Measurements from ENCODE around the gene ARRB1.
"Not testable (repeated sequence)": the region's sequence is repeated elsewhere in the genome, so short reads cannot be mapped to it uniquely, and the experiment has no call there.

ARRB1 gene

DNA sequence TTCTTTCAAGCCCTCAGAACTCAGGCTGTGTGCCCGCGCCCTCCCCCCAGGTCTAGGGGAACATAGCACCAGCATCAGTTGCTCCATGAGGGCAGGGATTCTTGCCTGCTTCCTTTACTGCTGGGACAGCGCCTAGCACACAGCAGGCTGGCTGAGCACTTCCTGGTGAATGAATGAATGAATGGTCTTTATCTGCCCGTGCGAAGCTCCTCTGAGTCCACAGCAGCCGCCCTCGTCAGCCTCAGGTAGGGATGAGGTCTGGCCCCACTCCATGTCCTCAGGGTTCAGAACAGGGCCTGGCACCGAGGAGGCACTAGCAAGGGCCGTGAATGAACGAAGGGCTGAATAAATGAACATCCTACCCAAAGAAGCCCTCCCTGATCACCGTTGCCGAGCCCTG is 27.3 kb downstream of the ARRB1 start:
- DNase-seq (ENCODE audit: low read depth): no peak

DNA sequence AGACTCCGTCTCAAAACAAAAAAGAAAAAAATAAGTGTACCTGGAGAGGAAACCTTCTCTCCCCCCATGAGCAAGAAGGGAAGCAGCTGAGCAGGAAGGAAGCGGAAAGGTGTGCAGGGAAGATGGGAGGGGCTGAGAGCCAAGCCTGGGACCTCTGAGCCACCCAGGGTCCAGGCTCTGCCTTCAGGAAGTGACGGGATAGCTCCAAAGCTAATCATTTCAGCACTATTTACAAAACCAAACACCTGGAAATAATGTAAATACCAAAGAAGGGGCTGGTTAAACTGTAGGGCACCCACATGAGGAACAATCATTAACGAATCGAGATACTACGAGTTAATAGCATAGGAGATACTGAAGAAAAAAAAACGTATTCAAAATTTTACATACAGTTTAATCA is 27.9 kb downstream of the ARRB1 start:
- DNase-seq (ENCODE audit: low read depth): no peak

DNA sequence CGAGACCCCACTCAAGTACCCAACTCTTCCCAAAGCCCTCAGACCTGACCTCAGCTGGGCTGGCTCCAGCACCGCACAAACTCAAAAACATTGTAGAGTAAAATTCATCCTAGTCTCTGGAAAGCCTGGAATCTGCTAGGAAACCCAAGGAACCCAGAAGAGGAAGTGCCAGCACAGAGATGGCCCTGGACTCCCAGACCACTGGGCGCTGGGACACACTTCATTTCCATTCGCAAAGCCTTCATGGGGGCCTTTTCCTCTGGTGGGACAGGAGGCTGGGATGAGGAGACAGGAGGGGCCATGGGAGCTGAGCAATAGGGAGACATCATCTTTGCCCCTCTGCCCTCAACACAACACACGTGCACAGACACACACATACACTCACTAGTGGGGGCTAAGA is 30.8 kb downstream of the ARRB1 start:
- DNase-seq (ENCODE audit: low read depth): no peak

DNA sequence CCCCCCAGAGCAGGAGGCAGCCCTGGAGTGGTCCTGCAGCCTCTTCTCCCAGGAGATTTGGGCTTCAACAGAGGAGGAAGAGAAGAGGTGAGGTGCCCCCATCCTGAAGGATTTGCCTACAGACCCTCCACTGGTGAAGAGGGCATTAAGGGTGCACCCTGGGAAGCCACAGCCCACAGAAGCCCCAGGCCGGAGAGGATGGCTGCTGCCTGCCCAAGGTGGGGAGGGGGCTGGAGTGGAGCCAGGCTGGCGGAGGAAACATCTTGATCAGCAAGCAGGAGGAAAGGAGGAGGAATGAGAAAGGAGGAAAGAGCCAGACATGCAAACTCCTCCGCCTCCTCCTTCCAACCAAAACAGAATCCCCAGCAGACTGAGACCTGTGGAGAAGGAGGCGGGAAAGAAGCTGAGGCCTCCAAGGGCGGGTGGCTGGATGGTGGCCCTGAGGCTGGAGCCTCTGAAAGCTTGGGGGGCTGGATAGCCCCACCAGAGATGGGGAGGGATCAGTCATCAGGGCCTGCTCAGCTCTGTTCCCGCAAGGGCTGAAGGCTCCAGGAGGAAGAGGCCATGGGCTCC is 31.3 kb downstream of the ARRB1 start:
- DNase-seq (ENCODE audit: low read depth): no peak

DNA sequence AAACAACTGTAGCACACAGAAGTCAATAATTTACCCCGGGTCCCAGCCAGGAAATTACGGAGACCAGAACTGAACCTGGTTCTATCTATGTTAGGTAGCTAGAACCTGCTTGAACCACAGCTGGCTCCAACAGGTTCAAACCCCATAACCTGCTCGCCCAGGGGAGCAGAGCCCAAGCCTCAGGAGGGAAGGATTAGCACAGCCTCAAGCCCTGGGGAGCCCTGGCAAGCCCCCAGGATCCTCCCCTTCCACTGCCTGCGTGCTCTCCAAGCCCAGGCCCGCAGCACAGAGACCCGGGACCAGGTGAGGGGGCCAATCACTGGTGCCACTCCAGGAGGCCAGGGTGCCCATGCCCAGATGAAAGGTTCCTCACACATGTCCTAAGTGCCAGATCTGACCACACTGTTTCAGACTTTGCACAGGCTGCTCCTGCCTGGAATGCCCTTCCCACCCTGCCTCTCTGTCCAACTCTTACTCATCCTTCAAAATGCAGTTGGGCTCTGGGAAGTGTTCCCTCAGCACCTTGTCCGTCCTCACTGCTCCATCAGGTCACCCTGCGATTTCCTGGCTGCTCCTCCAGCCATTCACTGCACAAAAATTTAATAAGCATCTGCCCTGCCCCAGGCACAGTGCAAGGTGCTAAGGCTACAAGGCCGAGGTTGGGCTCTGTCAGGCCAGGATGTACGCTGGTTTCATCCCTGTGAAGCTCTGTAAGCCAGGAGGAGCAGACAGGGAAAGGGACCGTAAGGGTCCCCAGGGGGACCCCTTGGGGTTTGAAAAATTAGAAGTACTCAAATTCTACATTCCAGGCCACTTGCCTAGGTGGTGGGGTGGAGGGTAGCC is 32.2 kb downstream of the ARRB1 start:
- DNase-seq (ENCODE audit: low read depth): no peak

DNA sequence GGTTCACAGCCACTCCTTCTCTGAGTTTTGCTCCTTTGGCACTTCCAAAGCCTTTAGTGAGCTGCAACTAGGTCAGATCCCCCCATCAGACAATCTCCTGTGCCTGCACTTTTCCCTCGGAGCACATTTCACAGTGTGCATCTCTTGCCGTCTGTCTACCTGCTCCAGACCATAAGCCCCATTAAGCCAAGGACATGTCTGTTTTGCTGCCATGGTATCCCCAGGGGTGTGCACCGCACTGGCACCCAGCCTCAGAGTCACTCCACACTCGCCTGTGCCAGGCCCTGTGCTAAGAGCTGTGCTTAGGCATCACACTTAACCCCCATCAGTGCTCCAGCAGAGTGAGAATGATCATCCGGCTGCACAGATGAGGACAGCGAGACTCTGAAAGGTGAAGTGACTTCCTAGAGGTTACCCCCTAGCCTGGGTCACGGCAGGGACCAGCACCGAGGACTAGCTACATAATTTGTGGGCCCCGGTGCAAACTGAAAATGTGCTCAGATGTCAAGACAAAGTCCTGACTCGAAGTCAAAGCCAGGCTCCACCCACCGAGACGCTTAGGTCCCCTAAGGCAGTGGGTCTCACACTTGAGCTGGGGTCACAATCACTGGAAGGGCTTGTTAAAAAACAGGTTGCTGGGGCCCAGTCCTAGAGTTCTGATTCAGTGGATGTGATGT is 33.9 kb downstream of the ARRB1 start:
- no peak for DNase-seq (ENCODE audit: low read depth)

DNA sequence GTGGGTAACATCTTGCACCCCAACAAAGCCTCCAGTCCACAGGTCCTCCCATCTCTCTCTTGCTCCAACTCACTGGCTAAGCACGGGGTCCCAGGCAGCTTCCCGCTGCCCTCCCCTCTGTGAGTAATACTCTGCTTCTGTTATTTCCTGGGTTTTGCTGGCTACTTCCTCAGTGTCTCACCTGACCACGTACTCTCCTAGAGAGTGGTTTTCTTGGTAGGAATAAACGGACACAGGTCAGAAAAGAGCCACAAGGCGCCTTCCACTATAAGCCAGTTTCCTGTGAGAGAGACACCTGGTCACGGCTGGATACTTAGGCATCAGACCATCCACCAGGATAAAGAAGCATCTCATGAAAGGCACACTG is 36.0 kb downstream of the ARRB1 start:
- no peak for DNase-seq (ENCODE audit: low read depth)

DNA sequence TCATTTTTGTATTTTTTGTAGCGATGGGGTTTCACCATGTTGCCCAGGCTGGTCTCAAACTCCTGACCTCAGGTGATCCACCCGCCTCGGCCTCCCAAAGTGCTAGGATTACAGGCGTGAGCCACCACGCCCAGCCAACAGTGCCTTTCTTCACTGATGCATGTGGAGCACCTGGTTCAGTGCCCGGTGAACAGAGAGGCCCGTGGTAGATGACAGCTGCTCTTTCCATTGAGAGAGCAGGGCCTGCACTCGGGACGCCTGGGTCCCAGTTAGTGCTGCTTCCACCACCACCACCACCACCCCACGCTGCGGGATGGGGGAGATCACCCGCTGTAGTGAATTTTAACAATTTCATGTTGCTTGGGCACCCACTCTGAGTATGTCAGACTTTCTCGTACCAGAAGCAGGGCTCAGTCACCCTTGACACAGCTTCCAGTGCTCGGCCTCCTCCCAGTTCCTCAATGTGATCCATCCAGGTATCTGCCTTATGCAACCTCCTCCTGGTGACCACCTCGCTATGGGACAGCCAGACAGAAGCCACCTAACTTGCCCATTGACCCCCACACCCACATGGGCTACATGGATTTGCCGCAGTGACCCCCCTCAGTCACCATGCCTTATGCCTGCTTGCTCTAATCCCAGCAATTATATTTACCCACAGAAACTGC is 36.6 kb downstream of the ARRB1 start:
- no peak for DNase-seq (ENCODE audit: low read depth)

DNA sequence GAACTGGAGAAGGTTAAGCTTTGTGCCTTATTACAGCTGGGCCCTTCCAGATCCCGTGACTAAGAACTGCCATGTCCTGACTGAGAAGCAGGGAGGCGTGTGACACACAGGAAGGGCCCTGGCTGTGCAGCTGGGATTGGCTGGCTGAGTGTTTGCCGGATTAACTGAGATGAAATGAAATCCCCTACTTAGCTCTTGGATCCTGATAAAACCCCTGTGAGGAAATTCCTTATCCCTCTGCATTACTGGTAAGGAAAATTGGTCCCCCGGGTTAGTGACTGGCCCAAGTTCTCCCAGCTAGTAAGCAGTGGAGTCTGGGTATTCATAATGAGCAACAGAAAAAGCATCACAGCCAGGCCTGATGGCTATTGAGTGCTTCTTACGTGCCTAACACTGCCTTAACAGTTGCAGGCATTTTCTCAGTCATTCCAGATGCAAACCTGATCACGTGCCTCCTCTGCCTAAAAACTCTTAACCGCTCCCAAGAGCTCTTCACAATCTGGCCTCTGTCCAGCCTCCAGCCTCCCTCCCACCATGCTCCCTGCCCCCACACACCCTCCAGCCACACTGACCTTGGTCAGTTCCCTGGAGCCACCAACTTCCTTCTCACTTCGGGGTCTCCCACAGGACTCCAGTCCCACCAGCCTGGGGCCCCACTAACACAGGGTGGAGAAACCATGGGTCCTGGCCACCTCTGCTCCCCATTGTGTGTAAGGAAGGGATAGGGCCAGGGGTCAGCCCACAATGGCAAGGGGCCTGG is 37.8 kb downstream of the ARRB1 start:
- DNase-seq (ENCODE audit: low read depth): no peak

DNA sequence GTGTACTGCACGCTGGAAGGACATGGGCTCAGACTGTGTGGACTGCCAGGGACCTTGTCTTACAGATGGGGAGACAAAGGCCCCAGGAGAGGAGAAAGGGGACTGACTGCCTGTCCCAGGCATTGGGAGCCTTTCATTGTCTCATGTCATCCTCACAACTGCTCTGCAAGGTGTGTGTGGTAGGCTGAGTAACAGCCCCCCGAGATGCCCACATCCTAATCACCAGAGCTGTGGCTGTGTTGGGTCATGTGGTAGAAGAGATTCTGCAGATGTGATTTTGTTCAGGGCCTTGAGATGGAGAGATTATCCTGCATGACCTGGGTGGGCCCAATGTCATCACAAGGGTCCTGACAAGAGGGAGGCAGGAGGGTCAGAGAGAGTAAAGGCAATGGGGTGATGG is 39.1 kb downstream of the ARRB1 start:
- no peak for DNase-seq (ENCODE audit: low read depth)

DNA sequence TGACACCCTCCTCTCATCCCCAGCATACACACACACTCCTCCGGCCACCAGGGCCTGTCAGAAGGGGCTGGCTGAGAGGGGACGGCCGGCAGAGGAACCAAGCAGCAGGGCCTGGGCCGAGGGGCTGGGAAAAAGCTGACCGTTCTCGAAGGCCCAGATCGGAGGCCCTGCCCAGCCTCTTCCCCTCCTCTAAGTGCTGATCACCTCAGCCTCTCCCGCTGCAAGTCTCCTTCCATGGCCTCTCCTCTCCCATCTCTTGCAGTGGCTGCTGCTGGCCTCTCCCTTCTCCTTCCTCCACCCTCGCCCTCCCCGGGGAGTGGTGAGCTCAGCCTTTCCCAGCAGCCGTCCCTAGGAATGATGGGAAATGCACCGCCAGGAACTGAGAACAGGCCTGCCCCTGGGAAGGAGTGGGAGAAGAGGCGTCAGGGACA is 39.6 kb downstream of the ARRB1 start:
- no peak for DNase-seq (ENCODE audit: low read depth)

DNA sequence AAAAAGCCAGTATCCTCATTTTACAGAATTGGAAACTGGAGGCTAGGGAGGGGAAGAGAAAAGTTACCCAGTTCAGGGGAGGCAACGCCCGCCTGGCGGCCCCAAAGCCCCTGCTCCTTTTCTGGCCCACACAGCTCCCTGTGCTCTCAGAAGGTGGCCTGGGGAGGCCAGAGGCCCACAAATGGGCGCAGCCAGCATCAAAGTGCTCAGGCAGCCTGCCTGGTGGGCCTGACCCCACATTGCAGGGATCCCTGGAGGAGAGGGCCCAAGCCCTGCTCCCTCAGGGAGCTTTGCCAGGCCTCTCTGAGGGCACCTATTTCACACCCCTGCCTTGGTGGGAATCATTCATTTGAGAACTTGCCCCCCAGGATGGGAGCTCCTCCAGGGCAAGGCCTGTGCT is 42.5 kb downstream of the ARRB1 start:
- no peak for DNase-seq (ENCODE audit: low read depth)

DNA sequence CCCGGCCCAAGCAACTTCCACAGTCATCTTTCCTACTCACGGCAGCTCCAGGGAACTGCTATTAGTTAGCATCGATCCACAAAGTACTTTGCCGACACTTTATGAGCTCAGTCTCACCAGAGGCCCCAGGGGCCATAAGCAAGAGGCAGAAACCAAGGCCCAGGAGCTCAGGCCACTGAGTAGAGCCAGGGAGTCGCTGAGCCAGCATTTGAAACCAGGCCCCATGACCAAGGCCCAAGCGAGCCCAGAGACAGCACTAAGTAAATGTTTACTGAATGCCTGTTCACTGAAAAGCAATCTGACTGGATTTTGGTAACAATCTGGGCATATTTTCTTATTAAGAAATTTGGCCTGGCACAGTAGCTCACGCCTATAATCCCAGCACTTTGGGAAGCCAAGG is 43.3 kb downstream of the ARRB1 start:
- no peak for DNase-seq (ENCODE audit: low read depth)

DNA sequence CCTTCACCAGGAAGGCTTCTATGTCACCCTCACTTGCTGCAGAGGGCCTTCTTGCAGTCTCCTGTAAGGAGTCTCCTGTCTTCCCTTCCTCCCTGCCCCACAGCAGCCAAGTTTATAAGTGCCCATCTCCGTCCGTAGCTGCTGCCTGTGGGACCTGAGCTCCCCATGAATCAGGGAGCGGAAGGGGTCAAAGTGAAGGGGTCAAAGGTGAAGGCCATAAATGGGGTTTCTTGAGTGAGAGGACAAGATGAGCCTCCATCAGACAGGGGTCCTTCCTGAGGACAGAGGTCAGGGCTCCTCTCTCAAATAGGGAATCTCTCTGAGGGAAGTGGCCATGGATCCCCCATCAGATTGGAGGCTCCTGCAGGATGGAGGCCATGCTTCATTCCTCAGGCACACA is 44.4 kb downstream of the ARRB1 start:
- DNase-seq (ENCODE audit: low read depth): no peak

DNA sequence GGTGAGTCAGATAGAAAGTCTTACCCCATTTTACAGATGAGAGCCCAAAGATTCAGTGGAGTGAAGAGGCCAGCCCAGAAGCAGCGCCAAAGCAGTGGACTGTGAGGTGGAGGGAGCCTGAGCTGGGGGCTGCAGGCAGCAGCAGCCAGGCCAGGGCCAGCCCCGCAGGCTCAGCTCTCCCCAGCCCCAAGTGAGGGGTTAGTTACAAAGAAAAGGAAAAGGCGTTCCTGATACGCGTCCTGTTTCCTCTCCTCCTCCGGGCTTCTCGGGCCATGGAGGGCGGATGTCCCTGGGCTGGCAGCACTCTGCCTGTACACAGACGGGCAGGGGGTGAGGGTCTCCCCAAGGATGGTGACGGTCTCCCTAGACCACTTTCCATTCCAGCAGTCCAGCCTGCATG is 44.9 kb downstream of the ARRB1 start:
- DNase-seq (ENCODE audit: low read depth): no peak

DNA sequence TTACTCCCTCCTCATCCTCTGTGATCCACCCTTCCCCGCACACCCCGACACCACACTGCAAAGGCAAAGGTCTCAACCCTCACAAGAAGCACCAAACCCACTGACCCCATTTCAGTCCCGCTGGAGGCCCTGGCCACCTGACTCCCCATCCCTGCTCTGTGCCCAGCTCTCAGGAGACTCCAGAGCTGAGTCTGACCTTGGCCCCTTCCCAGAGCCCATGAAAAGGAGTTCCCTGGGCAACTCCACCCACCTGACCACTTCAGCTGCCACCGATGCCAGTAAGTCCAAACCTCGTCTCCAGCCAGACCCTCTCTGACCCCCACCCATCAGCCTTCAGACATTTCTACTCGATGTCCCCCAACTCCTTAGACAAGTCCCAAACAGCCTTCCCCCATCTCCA is 45.5 kb downstream of the ARRB1 start:
- DNase-seq (ENCODE audit: low read depth): no peak

DNA sequence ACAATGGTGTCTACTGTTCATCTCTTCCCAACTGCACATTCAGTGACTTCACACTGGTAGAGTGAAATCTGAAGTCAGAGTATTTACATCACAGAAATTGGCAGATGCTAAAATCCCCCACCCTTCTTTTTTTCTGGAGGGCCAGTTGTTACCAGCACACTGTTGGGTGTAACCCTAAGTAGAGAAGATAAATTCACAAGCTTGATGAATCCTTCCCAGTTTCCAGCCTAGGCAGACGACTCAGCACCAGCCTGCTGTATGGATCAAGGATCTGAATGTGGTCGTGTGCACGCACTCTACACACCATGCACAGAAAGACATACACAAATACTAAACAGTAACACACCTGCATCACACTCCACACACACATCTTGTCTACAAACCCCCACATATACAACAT is 46.0 kb downstream of the ARRB1 start:
- no peak for DNase-seq (ENCODE audit: low read depth)

DNA sequence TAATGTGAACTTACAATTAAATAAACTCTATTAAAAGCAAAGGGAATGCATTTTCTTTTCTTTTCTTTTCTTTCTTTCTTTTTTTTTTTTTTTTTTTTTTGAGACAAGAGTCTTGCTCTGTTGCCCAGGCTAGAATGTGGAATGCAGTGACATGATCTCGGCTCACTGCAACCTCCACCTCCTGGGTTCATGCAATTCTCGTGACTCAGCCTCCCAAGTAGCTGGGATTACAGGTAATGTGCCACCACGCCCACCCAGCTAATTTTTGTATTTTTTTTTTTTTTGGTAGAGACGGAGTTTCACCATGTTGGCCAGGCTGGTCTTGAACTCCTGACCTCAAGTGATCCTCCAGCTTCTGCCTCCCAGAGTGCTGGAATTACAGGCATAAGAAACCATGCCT is 46.5 kb downstream of the ARRB1 start:
- not testable (repeated sequence) for DNase-seq (ENCODE audit: low read depth)

DNA sequence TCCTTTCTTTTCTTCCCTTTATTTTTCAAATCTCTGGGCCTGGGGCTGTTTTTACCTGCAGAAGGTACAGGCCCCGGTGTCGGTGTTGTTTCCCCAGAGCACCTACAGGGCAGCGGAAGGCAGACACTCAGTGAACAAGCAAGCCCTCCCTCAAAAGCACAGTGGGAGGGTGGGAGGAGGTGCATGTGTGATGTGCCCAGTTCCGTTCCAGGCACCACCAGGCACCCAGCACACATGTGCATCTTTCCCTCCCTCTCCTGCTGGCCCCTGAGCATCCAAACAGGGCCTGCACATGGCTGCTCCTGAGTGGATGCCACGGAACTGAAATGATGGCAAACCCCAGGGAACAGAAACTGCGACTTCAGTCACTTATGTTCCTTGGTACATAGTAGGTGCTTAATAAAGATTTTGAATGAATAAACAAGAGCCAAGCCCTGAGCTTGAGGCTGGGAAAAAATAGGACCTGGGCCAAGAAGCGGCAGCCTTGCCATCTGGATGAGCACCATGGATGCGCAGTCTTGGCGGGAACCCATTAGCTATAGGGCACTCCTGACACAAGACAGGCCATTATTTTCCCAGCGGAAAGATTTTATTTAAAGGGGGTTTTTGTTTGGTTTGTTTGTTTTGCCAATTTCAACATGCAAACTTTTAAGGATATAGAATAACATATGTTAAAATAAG is 47.8 kb downstream of the ARRB1 start:
- DNase-seq (ENCODE audit: low read depth): no peak

DNA sequence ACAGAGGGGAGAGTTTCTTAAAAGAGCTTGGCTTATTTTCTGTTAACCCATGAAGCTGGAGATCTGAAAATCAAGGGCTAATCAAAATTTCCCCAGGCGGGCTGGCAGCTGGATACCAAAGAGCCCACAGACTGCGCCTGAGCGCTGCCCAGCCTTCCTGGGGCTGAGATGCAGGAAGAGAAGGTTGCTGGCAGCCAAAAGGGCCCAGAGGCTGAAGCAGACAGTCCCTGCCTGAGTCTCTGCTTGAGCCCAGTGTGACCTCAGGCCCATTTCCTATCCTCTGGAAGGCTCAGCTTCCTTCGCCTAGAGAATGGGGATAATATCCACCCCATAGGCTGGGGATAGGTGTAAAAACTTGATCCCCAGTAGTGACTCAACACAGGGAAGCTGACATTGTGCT is 49.1 kb downstream of the ARRB1 start:
- no peak for DNase-seq (ENCODE audit: low read depth)

DNA sequence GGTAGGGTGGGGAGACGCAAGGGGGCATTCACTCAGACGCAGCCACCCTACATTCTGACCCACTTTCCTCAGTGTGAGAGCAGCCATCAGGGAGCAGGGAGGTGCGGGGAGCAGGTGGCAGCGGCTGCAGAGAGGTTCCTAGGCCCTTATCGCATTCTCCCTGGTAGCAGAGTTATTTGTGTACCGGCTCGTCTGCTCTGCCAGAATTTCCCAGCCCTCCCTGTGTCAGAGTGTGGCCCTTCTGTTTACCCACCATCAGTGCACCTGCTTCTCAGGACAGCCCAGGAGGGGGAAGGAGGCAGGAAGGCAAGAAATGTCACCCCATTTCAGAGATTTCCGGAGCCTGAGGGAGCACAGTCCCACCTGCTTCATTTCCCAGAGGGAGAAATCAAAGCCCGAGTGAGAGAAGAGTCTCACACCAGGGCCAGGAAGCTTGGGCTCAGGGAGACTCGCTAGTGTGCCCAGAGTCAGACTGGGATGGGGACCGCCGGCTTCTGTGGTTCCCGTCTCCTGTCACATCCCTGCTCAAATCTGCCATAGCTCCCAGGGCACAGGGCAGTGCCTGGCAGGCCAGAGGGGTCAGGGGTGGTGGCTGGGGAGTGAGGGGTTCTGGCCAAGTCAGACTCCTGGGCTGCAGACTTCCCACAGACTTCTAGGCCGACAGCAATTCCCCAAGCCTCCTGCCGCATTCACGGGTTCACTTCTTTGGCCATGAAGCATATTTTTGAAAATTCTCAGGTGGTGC is 49.7 kb downstream of the ARRB1 start:
- no peak for DNase-seq (ENCODE audit: low read depth)
